IMR-90 (cell line): ENCODE measurements around the gene PPP6R1. TPM values are rescaled to one million over a fixed set of nuclear protein-coding genes. Genes with fewer than 3 reads are reported as not detected.

Source experiments
- ATAC-seq: fragments of 200-7000 bp; cut with Tn5 transposase; 2 replicates; pipeline ENCODE4 v1.9.1; 2020; ENCODE audit warnings: low read depth, mild to moderate bottlenecking, moderate library complexity
- BruUV-seq: library from RNA; stranded (reverse); fragments of 400-500 nt; replicated peaks from 2 replicates; lab custom pipeline; 2021; lab: Mats Ljungman, UMichigan
- CTCF ChIA-PET: fragments of 300-600 bp; formaldehyde crosslinking; extraction: SDS; loops from one replicate; lab custom pipeline; 2021; ENCODE audit warnings: antibody characterized with exemption; lab: Yijun Ruan, JAX
- POLR2A ChIA-PET: fragments of 300-600 bp; sonication (Branson Sonifier 250); formaldehyde crosslinking; loops from one replicate; lab custom pipeline; 2022; ENCODE audit warnings: antibody characterized with exemption; ENCODE audit not compliant: unreplicated experiment; lab: Charles Lee
- DNase-seq: peaks from one replicate; pipeline ENCODE4 v3.0.0; 2013
- H2AFZ ChIP-seq: replicated peaks from 2 replicates; pipeline ENCODE3; 2013; ENCODE audit warnings: low read length, mild to moderate bottlenecking; ENCODE audit not compliant: poor library complexity
- H2AK5ac ChIP-seq: 2 replicates; pipeline ENCODE4 v1.6.1; 2013; ENCODE audit warnings: low read depth, low read length, inconsistent platforms
- H2AK9ac ChIP-seq: replicated peaks from 2 replicates; pipeline ENCODE3; 2013; ENCODE audit warnings: mild to moderate bottlenecking, low read depth, low read length, moderate library complexity; ENCODE audit not compliant: poor library complexity
- H2BK120ac ChIP-seq: 2 replicates; pipeline ENCODE4 v1.6.1; 2013; ENCODE audit warnings: low read depth, low read length, inconsistent platforms
- H2BK15ac ChIP-seq: 3 replicates; pipeline ENCODE4 v1.6.1; 2013; ENCODE audit warnings: low read depth, low read length, inconsistent platforms
- H2BK20ac ChIP-seq: 2 replicates; pipeline ENCODE4 v1.6.1; 2013; ENCODE audit warnings: low read depth, mild to moderate bottlenecking, inconsistent platforms, low read length, moderate library complexity
- H2BK5ac ChIP-seq: 2 replicates; pipeline ENCODE4 v1.6.1; 2013; ENCODE audit warnings: mild to moderate bottlenecking, low read depth, low read length, inconsistent platforms; ENCODE audit not compliant: poor library complexity, severe bottlenecking
- H3K14ac ChIP-seq: replicated peaks from 2 replicates; pipeline ENCODE4 v1.6.1; 2013; ENCODE audit warnings: low read depth, low read length, inconsistent platforms
- H3K18ac ChIP-seq: 2 replicates; pipeline ENCODE4 v1.6.1; 2013; ENCODE audit warnings: low read depth, low read length, control low read depth
- H3K23ac ChIP-seq: 2 replicates; pipeline ENCODE4 v1.6.1; 2013; ENCODE audit warnings: low read depth, low read length, inconsistent platforms
- H3K27ac ChIP-seq: 2 replicates; pipeline ENCODE4 v1.5.1; 2013; ENCODE audit warnings: mild to moderate bottlenecking, control low read depth, low read length; ENCODE audit not compliant: insufficient read depth
- H3K27me3 ChIP-seq: 2 replicates; pipeline ENCODE4 v1.6.1; 2013; ENCODE audit warnings: low read length; ENCODE audit not compliant: control insufficient read depth, insufficient read depth
- H3K36me3 ChIP-seq: 2 replicates; pipeline ENCODE4 v1.6.1; 2013; ENCODE audit warnings: low read length, mixed read lengths; ENCODE audit not compliant: control insufficient read depth, insufficient read depth
- H3K4ac ChIP-seq: 2 replicates; pipeline ENCODE4 v1.6.1; 2013; ENCODE audit warnings: low read depth, low read length, inconsistent platforms
- H3K4me1 ChIP-seq: 2 replicates; pipeline ENCODE4 v1.6.1; 2013; ENCODE audit warnings: low read length, mixed read lengths; ENCODE audit not compliant: control insufficient read depth, insufficient read depth
- H3K4me2 ChIP-seq: 2 replicates; pipeline ENCODE4 v1.6.1; 2013; ENCODE audit warnings: low read depth, mild to moderate bottlenecking, control low read depth, low read length, moderate library complexity
- H3K4me3 ChIP-seq: 2 replicates; pipeline ENCODE4 v1.5.1; 2013; ENCODE audit warnings: low read depth, mild to moderate bottlenecking, control low read depth, low read length, moderate library complexity; ENCODE audit not compliant: insufficient read depth
- H3K56ac ChIP-seq: 2 replicates; pipeline ENCODE4 v1.6.1; 2013; ENCODE audit warnings: low read length, inconsistent platforms; ENCODE audit not compliant: insufficient read depth; ENCODE audit errors: extremely low read depth
- H3K79me1 ChIP-seq, 2 experiments: 2 replicates each; pipeline ENCODE4 v1.6.1; 2013; ENCODE audit warnings: low read length in 2 of 2, inconsistent platforms in 1 of 2, low read depth in 1 of 2
- H3K9ac ChIP-seq: 2 replicates; pipeline ENCODE4 v1.6.1; 2013; ENCODE audit warnings: low read depth, low read length, control low read depth
- H3K9me1 ChIP-seq: 2 replicates; pipeline ENCODE4 v1.6.1; 2013; ENCODE audit warnings: low read length, inconsistent platforms; ENCODE audit not compliant: insufficient read depth
- H3K9me3 ChIP-seq: 2 replicates; pipeline ENCODE4 v1.6.1; 2013; ENCODE audit warnings: low read length; ENCODE audit not compliant: control insufficient read depth, insufficient read depth
- H4K20me1 ChIP-seq: 2 replicates; pipeline ENCODE4 v1.6.1; 2013; ENCODE audit warnings: low read length, inconsistent platforms; ENCODE audit not compliant: insufficient read depth
- H4K5ac ChIP-seq: 2 replicates; pipeline ENCODE4 v1.6.1; 2013; ENCODE audit warnings: mild to moderate bottlenecking, low read depth, low read length, control low read depth
- H4K8ac ChIP-seq, 2 experiments: 2 replicates each; pipeline ENCODE4 v1.6.1; 2013; ENCODE audit warnings: low read depth in 2 of 2, low read length in 2 of 2, control low read depth in 1 of 2, inconsistent platforms in 1 of 2
- H4K91ac ChIP-seq: 2 replicates; pipeline ENCODE4 v1.6.1; 2013; ENCODE audit warnings: low read depth, low read length, inconsistent platforms; ENCODE audit not compliant: insufficient read depth
- USF2 ChIP-seq: fragments of 150-350 bp; IDR thresholded peaks from 2 replicates; pipeline ENCODE4 v1.6.1; 2017; ENCODE audit warnings: mild to moderate bottlenecking, antibody characterized with exemption, low read length, low read depth
- WGBS, 2 experiments: methylation state at CpG; one replicate each; pipeline versions ENCODE4 v1.1.5 to v1.1.7; 2013; ENCODE audit warnings: missing lambda C conversion rate in 2 of 2; ENCODE audit not compliant: insufficient read length in 1 of 2; ENCODE audit errors: extremely low coverage in 2 of 2; 5-methylcytosine and 5-hydroxymethylcytosine counted together
- dilution Hi-C: fragments of 300-500 bp; cut with HindIII; formaldehyde crosslinking; loops from one replicate; pipeline ENCODE4 v1.14.3; 2018; ENCODE audit warnings: low sequenced_read_pairs; ENCODE audit not compliant: unreplicated experiment
- in situ Hi-C: fragments of 300-500 bp; cut with MboI; formaldehyde crosslinking; loops from 3 replicates; pipeline ENCODE4 v1.14.3; 2019; ENCODE audit warnings: low sequenced_read_pairs, inconsistent platforms, mixed read lengths
- intact Hi-C: fragments of 100-400 bp; cut with micrococcal nuclease; formaldehyde crosslinking; loops from 2 replicates; pipeline ENCODE4 v1.10.0; 2022
- polyA plus RNA-seq, 3 experiments: library from polyadenylated mRNA; depleted of rRNA; stranded (reverse); fragments of >200 nt; gene quantifications; 2 replicates each; pipeline ENCODE4 v1.2.3, GENCODE V29; 2012; ENCODE audit warnings: low replicate concordance in 1 of 3
- total RNA-seq: library from RNA; depleted of rRNA; stranded (reverse); fragments of >200 nt; gene quantifications from 2 replicates; pipeline ENCODE4 v1.2.3, GENCODE V29; 2012

Gene PPP6R1
- total and polyA plus RNA-seq, 2 of the 4 experiments (the other 2 are of a cell fraction): 19.9 to 50.2 TPM

- peaks cover 3 to 35% of the 10 kb centered on the region in 2 experiments; a peak in 3 of 4 replicates for H3K79me1 ChIP-seq
- dilution Hi-C loops (no loop called here), in situ Hi-C loops (loop anchor here (25.0 kb wide), 1 partner anchor 353 kb away; the partner anchor contains the start of genes CCDC106, ZNF580 and ZNF581), intact Hi-C loops (loop anchor here (5.0 kb wide), 2 partner anchors 103 to 1127 kb away; partner anchors contain the start of genes LENG1 and RPL28)
- peaks cover 17% of the 10 kb centered on the region for H3K4me1 ChIP-seq
- no peaks in the 10 kb centered on the region for H3K9me3 ChIP-seq
- H2AFZ ChIP-seq: peak overlapping the region; percentile 68
- ATAC-seq: peak; percentile 1; the same call in 1 of the 2 replicates
- peak overlapping the region; percentile 10 for H2BK5ac ChIP-seq
- H2BK20ac ChIP-seq: no peak overlapping the region
- peak overlapping the region in 1 of 2 experiments; percentile 17; a peak in 1 of 4 replicates for H4K8ac ChIP-seq
- ChIA-PET POLR2A (no interaction called here), CTCF (no interaction called here)
- H3K4ac ChIP-seq: 0 out of 2 replicates have a peak overlapping the region, but pooled peaks have one; percentile 32
- H2AK9ac ChIP-seq: peak overlapping the region; percentile 57
- no peak for TF ChIP-seq USF2
- H3K4me3 ChIP-seq: peak overlapping the region; percentile 58
- H2AK5ac ChIP-seq: peak overlapping the region; percentile 51
- no CpG with 5 or more reads among the region's 16 CpGs for WGBS, 2 experiments
- peak overlapping the region; percentile 78 for H3K4me2 ChIP-seq
- peaks cover 13% of the 10 kb centered on the region for H3K36me3 ChIP-seq
- no peak overlapping the region; the same call in 1 of the 2 replicates for H4K91ac ChIP-seq
- H3K56ac ChIP-seq: no peak overlapping the region
- H2BK120ac ChIP-seq: no peak overlapping the region
- H3K18ac ChIP-seq: no peak overlapping the region
- H3K27ac ChIP-seq: peak overlapping the region; percentile 24
- DNase-seq: no peak
- peak overlapping the region; percentile 16; the same call in 1 of the 2 replicates for H4K5ac ChIP-seq
- no peak overlapping the region for H2BK15ac ChIP-seq
- H3K14ac ChIP-seq: no peak overlapping the region
- H3K27me3 ChIP-seq: no peaks in the 10 kb centered on the region
- BruUV-seq: no TSS peak
- H3K9me1 ChIP-seq: peaks cover 9% of the 10 kb centered on the region; the same call in 1 of the 2 replicates
- peak overlapping the region; percentile 79 for H3K9ac ChIP-seq
- H3K23ac ChIP-seq: no peak overlapping the region
- no peaks in the 10 kb centered on the region for H4K20me1 ChIP-seq
These were observed 25.7 kb upstream of the PPP6R1 start for GRCh38 chr19:55284405-55285058.
